Ovary (tissue), 3 donors: ENCODE results near the gene CFAP54.
"Not testable (repeated sequence)": the region's sequence is repeated elsewhere in the genome, so short reads cannot be mapped to it uniquely, and the experiment has no call there.

Experiments
- CTCF ChIP-seq, 3 donors: fragments of 450-650 bp in 2 of 3; fragments of 200-600 bp in 1 of 3; IDR thresholded peaks; one replicate each; pipeline versions ENCODE4 v1.5.1 to v1.8.0; 2016 to 2022; ENCODE audit warnings: antibody characterized with exemption in 3 of 3, mild to moderate bottlenecking in 1 of 3
- EP300 ChIP-seq: sonication (generic); formaldehyde crosslinking; IDR thresholded peaks from one replicate; pipeline ENCODE4 v1.6.1; 2017; ENCODE audit warnings: antibody characterized with exemption
- POLR2A ChIP-seq: fragments of 450-650 bp; IDR thresholded peaks from one replicate; pipeline ENCODE4 v1.6.1; 2017; ENCODE audit warnings: antibody characterized with exemption, mild to moderate bottlenecking, moderate library complexity
- donor health status: DM: no; HTN: no; CAD: no.

GRCh38 chr12:96729466-96729865, 240.1 kb downstream of the CFAP54 start:
- not testable (repeated sequence) for TF ChIP-seq CTCF (IDR thresholded peaks at IDR 0.05); POLR2A; EP300
